Measurements from ENCODE around the gene GRB2. TPM values are rescaled to one million over a fixed set of nuclear protein-coding genes. Genes with fewer than 3 reads are reported as not detected.

The GRB2 gene
- total and polyA plus RNA-seq, 2 of the 8 experiments (the other 6 are each of a cell fraction or from before 2014, with no cell fraction given), result 44.2 to 101 TPM

DNA sequence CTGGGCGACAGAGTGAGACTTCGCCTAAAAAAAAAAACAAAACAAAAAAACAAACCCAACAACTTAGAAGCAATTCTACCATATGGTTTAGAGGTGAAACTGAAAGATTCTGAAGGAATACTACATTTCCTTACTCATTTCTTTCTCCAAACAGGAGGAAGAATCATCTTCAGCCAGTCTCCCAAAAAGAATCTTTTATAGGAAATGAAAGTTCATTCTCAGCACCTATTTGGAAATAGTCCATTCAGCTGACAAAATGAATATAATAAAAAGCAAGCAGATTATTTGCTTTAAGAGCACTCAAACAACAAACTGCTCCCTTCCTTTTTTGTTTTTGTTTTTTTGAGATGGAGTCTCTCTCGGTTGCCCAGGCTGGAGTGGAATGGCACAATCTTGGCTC is 17.7 kb downstream of the GRB2 start (continued):
- TF ChIP-seq, protein P1, sequence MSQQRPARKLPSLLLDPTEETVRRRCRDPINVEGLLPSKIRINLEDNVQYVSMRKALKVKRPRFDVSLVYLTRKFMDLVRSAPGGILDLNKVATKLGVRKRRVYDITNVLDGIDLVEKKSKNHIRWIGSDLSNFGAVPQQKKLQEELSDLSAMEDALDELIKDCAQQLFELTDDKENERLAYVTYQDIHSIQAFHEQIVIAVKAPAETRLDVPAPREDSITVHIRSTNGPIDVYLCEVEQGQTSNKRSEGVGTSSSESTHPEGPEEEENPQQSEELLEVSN (IDR thresholded peaks at IDR 0.05), result no peak
- TF ChIP-seq EGR1 (IDR thresholded peaks at IDR 0.05; ENCODE audit: borderline replicate concordance, low read depth, low read length) (no peak), GABPA (IDR thresholded peaks at IDR 0.05; ENCODE audit: borderline replicate concordance, insufficient read depth, low read length) (no peak), TCF12 (IDR thresholded peaks at IDR 0.05; ENCODE audit: low read depth, low read length) (no peak)

Data from H1 (cell line).